Hepatic stellate cell (primary cell): Measurements from ENCODE around the gene DCDC2.
"Not testable (repeated sequence)": the region's sequence is repeated elsewhere in the genome, so short reads cannot be mapped to it uniquely, and the experiment has no call there.

Source experiments
- DNase-seq: peaks from one replicate; pipeline ENCODE4 v3.0.0; 2011; ENCODE audit warnings: low spot score

DCDC2 gene

GRCh38 chr6:24258214-24258613 lies 99.6 kb downstream of the DCDC2 start:
- DNase-seq, result not testable (repeated sequence)

GRCh38 chr6:24257282-24257681 lies 100.6 kb downstream of the DCDC2 start:
- no peak for DNase-seq

GRCh38 chr6:24255676-24256075 lies 102.2 kb downstream of the DCDC2 start:
- DNase-seq, result no peak

- DNase-seq, result no peak
These were observed 104.5 kb downstream of the DCDC2 start for GRCh38 chr6:24253360-24253759.

- no peak for DNase-seq
These were observed 105.6 kb downstream of the DCDC2 start for GRCh38 chr6:24252280-24252679.

GRCh38 chr6:24251339-24251738 lies 106.5 kb downstream of the DCDC2 start:
- no peak for DNase-seq

- no peak for DNase-seq
These were observed 107.9 kb downstream of the DCDC2 start for GRCh38 chr6:24249926-24250325.

GRCh38 chr6:24245275-24245674 lies 112.6 kb downstream of the DCDC2 start:
- no peak for DNase-seq

GRCh38 chr6:24242924-24243323 lies 114.9 kb downstream of the DCDC2 start:
- DNase-seq, result no peak

GRCh38 chr6:24241779-24242178 lies 116.1 kb downstream of the DCDC2 start:
- not testable (repeated sequence) for DNase-seq

GRCh38 chr6:24240943-24241342 lies 116.9 kb downstream of the DCDC2 start:
- DNase-seq, result no peak

- no peak for DNase-seq
These were observed 117.4 kb downstream of the DCDC2 start for GRCh38 chr6:24240380-24240928.

- DNase-seq, result no peak
These were observed 119.2 kb downstream of the DCDC2 start for GRCh38 chr6:24238700-24239099.

- not testable (repeated sequence) for DNase-seq
These were observed 121.1 kb downstream of the DCDC2 start for GRCh38 chr6:24236779-24237178.

GRCh38 chr6:24233813-24234442 lies 123.9 kb downstream of the DCDC2 start:
- DNase-seq, result no peak

- DNase-seq, result no peak
These were observed 126.4 kb downstream of the DCDC2 start for GRCh38 chr6:24231438-24231977.

GRCh38 chr6:24229696-24230405 lies 128.0 kb downstream of the DCDC2 start:
- no peak for DNase-seq

- DNase-seq, result no peak
These were observed 129.1 kb downstream of the DCDC2 start for GRCh38 chr6:24228681-24229255.

- DNase-seq, result no peak
These were observed 129.7 kb downstream of the DCDC2 start for GRCh38 chr6:24228123-24228522.

GRCh38 chr6:24227556-24227955 lies 130.3 kb downstream of the DCDC2 start:
- DNase-seq, result no peak

- no peak for DNase-seq
These were observed 131.3 kb downstream of the DCDC2 start for GRCh38 chr6:24226541-24226940.

GRCh38 chr6:24225838-24226237 lies 132.0 kb downstream of the DCDC2 start:
- no peak for DNase-seq
